MG63 (cell line): ENCODE data around the gene FBN1. TPM values are rescaled to one million over a fixed set of nuclear protein-coding genes. Genes with fewer than 3 reads are reported as not detected.

Experiments
- DNase-seq: peaks from one replicate; pipeline ENCODE4 v3.0.0-alpha.2; 2020
- H3K27me3 ChIP-seq: fragments of 250-450 bp; sonication (Bioruptor Pico); 2 replicates; pipeline ENCODE4 v1.5.1; 2020; ENCODE audit warnings: mild to moderate bottlenecking, moderate library complexity
- H3K36me3 ChIP-seq: fragments of 250-450 bp; sonication (Bioruptor Pico); 2 replicates; pipeline ENCODE4 v1.5.1; 2020; ENCODE audit warnings: mild to moderate bottlenecking, moderate library complexity
- H3K4me3 ChIP-seq: fragments of 250-450 bp; sonication (Bioruptor Pico); 2 replicates; pipeline ENCODE4 v1.5.1; 2020; ENCODE audit warnings: mild to moderate bottlenecking, moderate library complexity
- H3K9me3 ChIP-seq: fragments of 250-450 bp; sonication (Bioruptor Pico); 2 replicates; pipeline ENCODE4 v1.5.1; 2020; ENCODE audit warnings: mild to moderate bottlenecking, moderate library complexity
- total RNA-seq: library from RNA; depleted of rRNA; stranded (reverse); fragments of >200 nt; shearing (Covaris generic); gene quantifications from 2 replicates; pipeline ENCODE4 v1.2.3, GENCODE V29; 2014; ENCODE audit warnings: low replicate concordance

Gene FBN1
- total RNA-seq, 1 experiment from 2014 or later = 179 TPM

DNA sequence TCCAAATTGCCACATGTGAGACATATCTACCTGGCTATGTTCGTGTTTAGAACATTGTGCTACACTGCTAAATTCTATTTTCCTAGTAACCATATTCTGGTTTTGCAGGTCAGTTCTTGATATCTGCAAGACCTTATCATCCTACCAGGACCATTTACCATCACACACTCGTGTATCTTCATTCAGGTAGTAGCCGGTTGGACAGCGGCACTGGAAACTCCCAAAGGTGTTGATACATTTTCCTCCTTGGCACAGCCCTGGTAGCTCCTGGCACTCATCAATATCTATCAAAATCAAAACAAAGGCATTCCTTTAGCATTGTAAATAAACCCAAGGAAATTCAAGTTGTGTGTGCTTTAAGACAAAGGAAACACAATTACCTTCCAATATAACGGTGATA, 180.1 kb downstream of the FBN1 start:
- no peak for DNase-seq
- peaks cover 97% of the 10 kb centered on the region for H3K36me3 ChIP-seq

DNA sequence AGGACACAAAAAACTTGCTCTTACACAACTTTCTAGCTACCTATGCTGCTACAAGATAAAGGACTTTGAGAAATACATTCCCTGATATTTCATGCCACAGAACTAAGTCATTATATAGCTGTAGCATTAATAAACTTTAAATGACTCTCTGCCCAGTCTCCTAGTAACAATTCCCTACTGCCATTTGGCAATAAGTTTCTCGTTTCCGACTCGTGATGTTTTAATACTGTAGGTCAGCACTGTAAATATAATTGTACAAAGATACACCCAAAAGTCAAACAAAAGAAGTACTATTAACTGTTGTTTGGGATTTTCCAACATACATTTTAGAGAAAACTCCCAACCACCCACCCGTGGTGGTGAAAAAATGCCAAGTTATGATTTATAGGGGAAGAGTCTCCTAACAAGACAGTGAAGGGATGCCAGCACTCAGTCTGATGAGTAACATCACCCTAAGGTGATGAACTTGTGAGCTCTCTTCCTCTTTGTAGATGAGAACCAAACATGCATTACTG, 182.1 kb downstream of the FBN1 start:
- H3K9me3 ChIP-seq = no peaks in the 10 kb centered on the region
- no peak overlapping the region for H3K4me3 ChIP-seq
- DNase-seq = peak; percentile 39
- H3K27me3 ChIP-seq = no peaks in the 10 kb centered on the region
- peaks cover 100% of the 10 kb centered on the region for H3K36me3 ChIP-seq

More for the DNA sequence above, 180.1 kb downstream of the FBN1 start:
- Histone ChIP-seq H3K27me3 (no peaks in the 10 kb centered on the region), H3K4me3 (no peak overlapping the region), H3K9me3 (no peaks in the 10 kb centered on the region)

DNA sequence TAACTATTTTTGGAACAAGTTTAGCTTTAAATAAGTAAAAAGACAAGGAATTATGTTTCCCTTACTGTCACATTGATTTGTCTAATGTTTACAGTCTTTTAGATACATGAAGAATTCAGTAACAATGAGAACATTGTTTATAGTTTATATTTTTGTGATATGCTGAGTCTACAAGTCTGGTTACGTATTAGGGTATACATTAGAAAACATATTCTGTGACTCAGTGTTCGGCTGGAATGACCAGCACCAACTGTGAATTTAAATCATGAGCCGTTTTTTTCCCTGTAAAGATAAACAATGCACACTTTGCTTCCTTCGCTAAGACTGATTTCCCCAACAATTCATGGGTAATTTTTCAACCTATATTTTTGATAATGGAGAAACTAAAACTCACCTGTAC, 182.8 kb downstream of the FBN1 start:
- Histone ChIP-seq H3K9me3 (no peaks in the 10 kb centered on the region), H3K27me3 (no peaks in the 10 kb centered on the region), H3K4me3 (no peak overlapping the region), H3K36me3 (peaks cover 100% of the 10 kb centered on the region)
- DNase-seq = no peak

DNA sequence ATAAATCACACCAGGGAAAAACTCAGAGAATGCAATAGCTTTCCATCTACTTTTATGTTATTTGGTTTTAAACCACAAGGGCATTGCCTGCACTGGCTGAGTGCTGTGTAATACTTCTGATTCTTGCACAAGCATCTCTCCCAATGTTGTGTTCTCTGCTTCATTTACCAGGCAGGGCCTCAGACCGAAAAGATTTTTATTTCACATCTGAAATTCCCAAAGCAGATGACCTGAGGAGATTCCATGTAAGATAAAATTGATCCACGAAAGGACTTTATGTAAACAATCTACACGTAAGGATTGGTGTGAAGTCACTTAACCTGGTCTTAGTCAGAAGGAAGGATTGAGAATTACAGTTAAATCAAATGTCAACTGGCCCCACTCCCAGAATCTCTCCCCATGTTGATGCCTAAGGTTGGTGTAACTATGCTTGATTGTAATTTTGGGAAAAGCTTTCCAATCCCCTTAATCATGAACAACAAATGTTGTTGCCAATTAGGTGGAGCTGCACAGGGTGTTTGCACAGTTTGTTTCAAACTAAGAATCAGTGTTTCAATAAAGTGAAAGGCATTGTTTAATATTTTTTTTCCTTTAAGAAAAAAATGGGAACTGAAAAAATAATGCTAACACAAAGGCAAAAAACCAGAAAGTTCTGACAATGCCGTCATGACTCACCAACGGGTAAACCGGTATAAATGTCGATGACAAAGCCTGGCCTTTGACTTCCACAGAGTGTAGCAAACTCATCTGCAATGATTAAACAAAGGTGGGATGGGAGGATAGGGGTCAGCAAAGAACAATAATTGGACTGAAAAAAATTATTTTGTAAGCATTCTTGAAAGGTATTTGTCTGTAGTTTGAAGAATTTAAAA, 185.7 kb downstream of the FBN1 start:
- peak; percentile 46 for DNase-seq
- Histone ChIP-seq H3K27me3 (no peaks in the 10 kb centered on the region), H3K36me3 (peaks cover 100% of the 10 kb centered on the region), H3K9me3 (no peaks in the 10 kb centered on the region), H3K4me3 (no peak overlapping the region)

DNA sequence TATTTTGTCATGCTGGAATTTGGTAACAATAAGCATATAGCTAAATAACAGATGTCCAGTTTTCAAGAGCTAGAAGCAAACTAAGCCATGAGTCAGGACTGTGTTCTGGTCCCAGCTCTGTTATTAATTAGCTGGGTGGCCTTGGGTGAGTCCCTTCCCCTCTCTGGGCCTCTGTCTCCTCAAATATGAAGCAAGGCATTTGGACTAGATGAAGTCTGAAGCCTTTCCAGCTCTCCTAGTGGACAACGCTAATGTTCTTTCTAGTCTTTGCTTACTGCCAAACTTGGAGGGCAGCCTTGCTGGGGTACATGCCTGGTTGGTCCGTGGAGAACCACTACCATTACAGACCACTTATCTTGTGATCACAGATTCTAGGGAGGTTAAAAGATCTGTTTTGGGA, 186.6 kb downstream of the FBN1 start:
- DNase-seq = no peak
- Histone ChIP-seq H3K4me3 (no peak overlapping the region), H3K9me3 (no peaks in the 10 kb centered on the region), H3K27me3 (no peaks in the 10 kb centered on the region), H3K36me3 (peaks cover 99% of the 10 kb centered on the region)

DNA sequence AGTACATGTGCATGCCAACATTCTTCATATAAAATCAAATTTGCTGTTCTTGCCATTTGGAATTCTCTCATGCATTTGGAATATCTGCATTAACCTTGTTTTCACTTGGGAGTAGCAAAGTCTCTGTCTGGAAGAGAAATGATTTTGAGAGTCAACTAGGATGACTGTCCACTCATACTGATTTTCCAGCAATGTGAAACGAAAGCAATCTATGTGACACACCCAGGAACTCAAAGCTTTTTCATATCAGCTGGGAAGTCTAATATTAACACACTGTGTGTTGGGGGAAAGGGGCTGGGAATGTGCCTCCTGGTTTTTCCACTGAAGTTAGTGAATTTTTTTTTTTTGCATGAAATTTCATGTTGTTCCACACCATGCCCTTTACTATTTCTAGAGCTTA, 189.4 kb downstream of the FBN1 start:
- Histone ChIP-seq H3K36me3 (peaks cover 95% of the 10 kb centered on the region), H3K4me3 (no peak overlapping the region)
- DNase-seq = no peak

DNA sequence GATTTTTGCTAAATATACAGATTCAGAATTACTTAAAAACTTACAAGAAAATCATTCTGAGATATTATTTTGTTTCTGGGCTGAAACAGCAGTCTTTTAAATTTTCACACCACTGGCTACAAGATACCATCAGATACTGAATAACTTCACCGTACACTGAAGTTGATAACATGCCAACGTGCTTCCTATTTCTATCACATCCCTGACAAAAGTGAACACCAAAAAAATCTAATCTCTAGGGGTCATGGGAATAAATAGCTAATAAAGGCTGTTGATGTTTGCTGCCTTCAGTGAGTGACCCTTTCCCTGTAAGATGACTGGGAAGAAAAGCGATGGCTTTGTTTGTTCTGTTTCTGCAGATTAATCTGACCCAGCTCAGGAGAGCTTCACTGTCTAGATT, 193.8 kb downstream of the FBN1 start:
- no peak for DNase-seq
- H3K27me3 ChIP-seq = no peaks in the 10 kb centered on the region
- H3K4me3 ChIP-seq = no peak overlapping the region
- no peaks in the 10 kb centered on the region for H3K9me3 ChIP-seq
- H3K36me3 ChIP-seq = peaks cover 95% of the 10 kb centered on the region

More for the DNA sequence above, 189.4 kb downstream of the FBN1 start:
- no peaks in the 10 kb centered on the region for H3K9me3 ChIP-seq
- H3K27me3 ChIP-seq = no peaks in the 10 kb centered on the region

DNA sequence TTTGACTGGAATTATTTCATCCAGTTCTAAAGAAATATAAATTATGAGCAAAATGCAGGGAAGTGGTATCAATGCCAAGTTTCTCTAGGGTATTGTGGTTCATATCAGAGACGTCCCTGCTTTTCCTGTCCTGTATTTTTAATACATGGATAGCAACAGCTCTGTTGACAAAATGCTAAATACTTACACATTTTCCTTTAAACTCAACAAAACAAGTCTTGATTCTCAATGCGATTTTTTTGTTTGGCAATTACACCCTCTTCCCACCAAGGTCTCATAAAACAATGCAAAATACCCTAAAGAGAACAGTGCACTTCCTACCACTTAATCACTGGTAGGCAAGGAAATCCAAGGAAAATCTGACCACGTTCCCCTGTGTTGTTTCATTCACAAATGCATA, 194.3 kb downstream of the FBN1 start:
- Histone ChIP-seq H3K27me3 (no peaks in the 10 kb centered on the region), H3K9me3 (no peaks in the 10 kb centered on the region), H3K36me3 (peaks cover 95% of the 10 kb centered on the region), H3K4me3 (no peak overlapping the region)
- DNase-seq = no peak

DNA sequence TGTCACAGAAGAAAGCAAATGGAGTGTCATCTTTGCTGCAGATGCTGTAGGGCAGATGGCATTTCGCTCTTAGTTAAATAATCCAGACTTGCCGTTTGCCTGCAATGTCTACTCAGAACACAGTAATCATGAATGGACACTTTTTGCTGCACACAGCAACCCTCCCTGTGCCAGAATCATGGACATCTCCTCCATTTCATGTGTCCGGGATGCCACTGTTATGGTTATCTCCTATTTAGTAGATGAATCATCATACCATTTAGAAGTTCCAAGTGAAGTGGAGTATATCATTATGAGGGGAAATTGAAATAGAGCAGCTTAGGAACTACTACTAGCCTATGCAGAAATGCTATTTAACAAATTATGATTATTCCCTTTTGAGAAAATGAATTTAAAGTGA, 195.8 kb downstream of the FBN1 start:
- DNase-seq = no peak
- Histone ChIP-seq H3K9me3 (no peaks in the 10 kb centered on the region), H3K27me3 (no peaks in the 10 kb centered on the region), H3K4me3 (no peak overlapping the region), H3K36me3 (peaks cover 92% of the 10 kb centered on the region)

DNA sequence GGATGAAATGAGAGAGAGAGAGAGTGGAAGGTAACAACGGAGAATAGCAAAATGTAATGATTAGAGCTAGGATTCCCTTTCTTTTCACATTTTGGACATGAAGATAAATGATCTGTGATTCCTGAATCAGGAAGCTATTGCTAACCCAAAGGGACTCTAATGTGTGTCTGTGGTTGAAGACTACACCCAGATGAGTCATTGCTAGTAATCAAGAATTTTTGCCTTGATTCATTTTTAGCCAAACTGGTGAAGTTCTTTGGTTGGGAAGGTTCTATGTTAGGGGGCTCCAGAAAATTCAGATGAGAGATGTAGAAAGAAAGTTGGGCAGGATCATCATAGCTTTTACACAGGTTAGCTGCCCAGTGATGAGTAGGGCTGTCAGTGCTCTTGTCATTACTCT, 197.9 kb downstream of the FBN1 start:
- no peak for DNase-seq
- Histone ChIP-seq H3K4me3 (no peak overlapping the region), H3K36me3 (peaks cover 97% of the 10 kb centered on the region), H3K9me3 (no peaks in the 10 kb centered on the region), H3K27me3 (no peaks in the 10 kb centered on the region)

DNA sequence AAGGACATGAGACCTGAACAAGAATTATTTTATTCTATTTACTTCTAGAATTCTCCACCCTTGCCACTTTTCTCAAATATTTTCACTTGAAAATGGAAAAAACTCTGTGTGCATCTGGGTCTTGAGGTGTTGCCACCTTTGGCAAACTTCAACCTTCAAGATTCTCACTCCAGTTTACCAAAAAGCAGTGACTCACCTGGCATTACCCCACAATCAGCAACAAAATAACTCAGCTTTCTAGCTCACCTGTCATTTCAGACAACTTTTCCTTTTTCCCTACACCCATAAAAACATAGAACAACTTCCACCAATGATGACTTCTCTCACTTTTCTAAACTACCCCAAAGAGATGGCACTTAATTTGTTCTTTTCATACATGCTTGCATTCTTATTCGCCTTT, 198.5 kb downstream of the FBN1 start:
- Histone ChIP-seq H3K27me3 (no peaks in the 10 kb centered on the region), H3K36me3 (peaks cover 97% of the 10 kb centered on the region)

DNA sequence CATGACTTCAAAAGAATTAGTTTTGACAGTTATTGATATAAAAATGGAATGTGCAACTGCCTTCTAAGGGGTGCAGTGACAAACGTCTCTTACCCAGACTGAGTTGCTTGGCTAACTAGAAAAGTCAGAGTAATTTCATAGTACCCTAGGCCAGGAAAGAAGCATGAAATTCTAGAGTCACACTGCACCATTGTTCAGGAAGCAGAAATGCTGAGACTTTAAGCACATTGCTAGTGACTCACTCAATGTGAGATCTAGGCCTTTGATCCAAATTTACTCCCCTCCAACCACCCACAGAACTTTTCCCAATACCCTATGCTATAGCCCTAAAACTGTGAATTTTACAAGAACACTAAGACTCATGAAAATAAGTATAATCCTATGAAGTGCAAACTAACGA, 203.5 kb downstream of the FBN1 start:
- peaks cover 93% of the 10 kb centered on the region for H3K36me3 ChIP-seq

More for the DNA sequence above, 198.5 kb downstream of the FBN1 start:
- H3K4me3 ChIP-seq = no peak overlapping the region
- no peaks in the 10 kb centered on the region for H3K9me3 ChIP-seq
- no peak for DNase-seq

DNA sequence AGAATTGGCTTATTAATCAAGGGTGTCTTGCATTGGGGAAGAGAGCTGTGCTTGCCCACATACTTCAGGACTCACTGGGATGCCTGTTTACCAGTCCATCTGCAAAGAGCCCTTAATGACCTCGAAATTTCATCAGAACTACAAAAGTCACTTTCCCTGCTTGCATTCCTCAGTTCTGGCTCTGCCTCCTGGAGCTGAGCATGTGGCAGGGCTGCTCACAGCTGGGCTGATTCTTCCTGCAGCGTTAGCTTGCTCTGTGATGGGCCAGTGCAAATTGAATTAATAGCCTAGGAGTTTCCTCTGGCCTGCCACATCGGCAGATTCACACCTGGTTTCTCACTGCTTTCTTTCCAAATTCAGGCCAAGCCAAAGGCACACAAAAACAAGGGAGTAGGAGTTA, 205.4 kb downstream of the FBN1 start:
- Histone ChIP-seq H3K9me3 (no peaks in the 10 kb centered on the region), H3K27me3 (no peaks in the 10 kb centered on the region), H3K4me3 (no peak overlapping the region), H3K36me3 (peaks cover 88% of the 10 kb centered on the region)
- DNase-seq = peak; percentile 8

More for the DNA sequence above, 203.5 kb downstream of the FBN1 start:
- Histone ChIP-seq H3K9me3 (no peaks in the 10 kb centered on the region), H3K4me3 (no peak overlapping the region), H3K27me3 (no peaks in the 10 kb centered on the region)
- DNase-seq = no peak

DNA sequence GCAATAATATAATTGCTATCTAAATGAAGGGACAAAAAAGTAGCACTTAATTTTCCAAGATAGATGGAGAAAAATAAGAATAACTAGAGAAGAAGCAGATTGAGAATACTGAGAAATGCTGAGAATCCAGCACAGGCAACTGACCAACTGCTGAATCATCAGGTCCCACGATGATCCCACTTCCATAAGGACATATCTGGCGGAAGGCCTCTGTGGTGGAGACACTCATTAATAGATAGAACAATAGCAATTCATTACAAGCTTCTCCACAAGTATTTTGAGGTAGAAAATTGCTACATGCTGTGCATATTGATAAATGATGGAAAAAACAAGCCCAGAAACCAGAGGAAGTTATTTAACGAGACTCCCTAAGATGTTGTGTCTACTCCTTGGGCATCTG, 208.3 kb downstream of the FBN1 start:
- H3K36me3 ChIP-seq = peaks cover 90% of the 10 kb centered on the region
- no peak overlapping the region for H3K4me3 ChIP-seq
- H3K9me3 ChIP-seq = no peaks in the 10 kb centered on the region
- no peaks in the 10 kb centered on the region for H3K27me3 ChIP-seq
- DNase-seq = no peak

DNA sequence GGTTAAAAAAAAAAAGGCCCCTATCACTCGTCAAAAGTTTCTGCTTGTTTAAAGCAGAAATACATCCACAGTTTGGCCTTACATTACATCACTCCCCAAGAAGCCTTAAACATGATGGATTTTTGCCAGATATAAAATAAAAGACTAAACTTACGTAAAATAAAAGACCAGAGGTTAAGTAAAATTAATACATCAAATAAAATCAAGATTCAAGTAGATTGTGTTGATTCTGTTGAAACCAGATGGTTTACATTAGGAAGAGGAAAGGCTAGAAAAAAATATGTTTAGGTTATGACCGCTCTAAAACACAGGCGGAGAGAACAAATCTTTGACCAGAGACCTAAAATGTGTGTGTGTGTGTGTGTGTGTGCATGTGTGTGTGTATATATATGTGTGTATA, 210.2 kb downstream of the FBN1 start:
- Histone ChIP-seq H3K9me3 (no peaks in the 10 kb centered on the region), H3K36me3 (peaks cover 89% of the 10 kb centered on the region), H3K27me3 (no peaks in the 10 kb centered on the region), H3K4me3 (no peak overlapping the region)
- no peak for DNase-seq

DNA sequence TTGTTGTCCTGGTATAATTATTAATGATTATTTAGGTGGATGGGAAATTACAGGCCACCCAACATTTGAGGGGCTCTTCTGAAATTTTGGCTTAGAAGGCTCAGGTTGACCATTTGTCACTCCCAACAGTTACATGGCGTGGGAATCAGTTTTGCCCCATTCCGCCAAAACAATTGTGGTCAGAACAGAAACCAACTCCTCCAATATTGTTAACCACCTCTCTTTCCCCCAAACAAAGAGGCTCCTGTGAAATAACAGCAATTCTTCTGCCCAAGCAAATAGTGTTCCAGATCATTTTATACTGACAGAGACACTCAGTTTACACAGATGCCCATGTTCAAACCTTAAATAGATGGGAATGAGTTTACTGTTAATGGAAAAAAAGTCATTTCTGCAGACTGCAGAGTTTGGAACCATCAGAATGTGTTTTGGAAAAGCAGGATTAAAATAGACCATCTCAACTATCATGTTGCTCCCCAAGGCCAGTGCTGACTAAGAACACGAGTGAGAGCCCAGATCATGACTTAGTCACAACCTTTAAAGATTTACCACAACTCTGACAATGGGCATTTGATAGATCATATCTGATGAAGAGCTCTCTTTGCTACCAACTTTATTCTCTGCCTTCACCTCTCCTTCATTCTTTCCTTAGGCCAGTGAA, 212.2 kb downstream of the FBN1 start:
- no peak for DNase-seq
- H3K36me3 ChIP-seq = peaks cover 91% of the 10 kb centered on the region
- no peaks in the 10 kb centered on the region for H3K27me3 ChIP-seq
- no peak overlapping the region for H3K4me3 ChIP-seq
- no peaks in the 10 kb centered on the region for H3K9me3 ChIP-seq

DNA sequence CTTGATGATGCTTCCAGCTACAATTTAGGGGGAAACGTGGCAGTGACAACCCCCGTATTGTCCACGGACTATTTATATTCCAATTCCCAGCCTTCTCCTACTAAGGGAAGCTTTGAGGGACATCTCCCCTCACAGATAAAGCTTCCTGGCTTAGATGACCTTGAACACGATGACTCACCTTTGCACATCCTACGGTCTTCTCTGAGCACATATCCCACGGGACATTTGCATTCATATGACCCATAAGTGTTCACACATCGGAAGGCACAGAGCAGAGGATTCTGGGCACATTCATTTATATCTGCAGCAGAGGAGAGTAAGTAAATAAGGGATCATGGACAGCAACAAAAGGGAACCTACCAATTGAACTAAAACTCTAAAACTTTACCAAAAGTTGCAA, 212.8 kb downstream of the FBN1 start:
- Histone ChIP-seq H3K9me3 (no peaks in the 10 kb centered on the region), H3K36me3 (peaks cover 92% of the 10 kb centered on the region), H3K27me3 (no peaks in the 10 kb centered on the region), H3K4me3 (no peak overlapping the region)
- DNase-seq = no peak
